H1 (cell line): ENCODE measurements around the gene WNT1.

Experiments
- RBBP5 ChIP-seq: IDR thresholded peaks from 2 replicates; pipeline ENCODE4 v1.7.1; 2012; ENCODE audit warnings: low read depth, mild to moderate bottlenecking, inconsistent platforms, low read length, moderate library complexity, borderline replicate concordance
- SRF ChIP-seq: IDR thresholded peaks from 2 replicates; pipeline ENCODE4 v1.6.1; 2011; ENCODE audit warnings: mild to moderate bottlenecking, low read depth, low read length, moderate library complexity
- TF ChIP-seq, protein P1 (sequence below), 3 experiments: IDR thresholded peaks; 1 replicate in 2 of 3; 2 replicates in 1 of 3; pipeline versions ENCODE4 v1.5.1 to v1.6.1; 2011; ENCODE audit warnings: low read length in 3 of 3, mild to moderate bottlenecking in 3 of 3, inconsistent platforms in 2 of 3, low read depth in 1 of 3, moderate library complexity in 1 of 3; ENCODE audit not compliant: insufficient read depth in 1 of 3; ENCODE audit errors: control extremely low read depth in 1 of 3

DNA sequence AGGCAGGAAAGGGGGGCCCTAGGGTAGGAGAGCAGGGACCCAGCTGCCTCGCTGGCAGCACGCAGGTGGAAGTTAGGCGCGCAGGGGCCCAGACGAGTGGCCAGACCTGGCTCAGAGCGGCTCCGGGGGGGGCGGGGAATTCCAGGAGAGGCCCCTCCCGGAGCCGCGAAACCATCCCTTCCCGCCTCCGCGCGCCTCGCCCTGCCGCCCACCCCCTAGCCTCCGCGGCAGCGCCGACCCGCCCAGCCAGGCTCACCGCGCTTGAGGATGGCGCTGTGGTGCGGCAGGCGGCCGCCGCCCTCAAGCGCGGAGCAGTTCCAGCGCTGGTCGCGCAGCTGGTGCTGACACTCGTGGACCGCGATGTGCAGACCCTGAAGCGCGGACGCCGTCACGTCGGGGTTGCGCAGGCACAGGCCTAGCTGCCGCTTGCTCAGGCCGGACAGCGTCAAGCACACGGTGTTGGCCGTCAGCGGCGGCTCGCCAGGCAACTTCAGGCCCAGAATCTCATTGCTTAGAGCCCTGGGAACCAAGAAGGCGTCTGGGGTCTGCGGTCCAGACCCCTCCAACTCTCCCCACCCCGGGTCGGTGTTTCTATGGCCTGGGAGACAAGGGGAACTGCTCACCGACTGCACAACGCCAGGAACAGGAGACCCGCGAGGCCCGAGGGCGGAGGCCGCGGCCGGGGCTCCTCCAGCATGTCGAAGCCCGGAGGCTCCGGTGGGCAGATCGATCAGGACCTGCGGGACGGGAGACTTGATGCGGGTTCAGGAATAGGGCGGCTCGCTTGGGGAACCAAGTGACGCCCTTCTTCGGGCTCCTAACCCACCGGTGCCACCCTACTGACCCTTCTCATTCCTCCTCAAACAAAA, 8.1 kb upstream of the WNT1 start:
- TF ChIP-seq, protein P1, sequence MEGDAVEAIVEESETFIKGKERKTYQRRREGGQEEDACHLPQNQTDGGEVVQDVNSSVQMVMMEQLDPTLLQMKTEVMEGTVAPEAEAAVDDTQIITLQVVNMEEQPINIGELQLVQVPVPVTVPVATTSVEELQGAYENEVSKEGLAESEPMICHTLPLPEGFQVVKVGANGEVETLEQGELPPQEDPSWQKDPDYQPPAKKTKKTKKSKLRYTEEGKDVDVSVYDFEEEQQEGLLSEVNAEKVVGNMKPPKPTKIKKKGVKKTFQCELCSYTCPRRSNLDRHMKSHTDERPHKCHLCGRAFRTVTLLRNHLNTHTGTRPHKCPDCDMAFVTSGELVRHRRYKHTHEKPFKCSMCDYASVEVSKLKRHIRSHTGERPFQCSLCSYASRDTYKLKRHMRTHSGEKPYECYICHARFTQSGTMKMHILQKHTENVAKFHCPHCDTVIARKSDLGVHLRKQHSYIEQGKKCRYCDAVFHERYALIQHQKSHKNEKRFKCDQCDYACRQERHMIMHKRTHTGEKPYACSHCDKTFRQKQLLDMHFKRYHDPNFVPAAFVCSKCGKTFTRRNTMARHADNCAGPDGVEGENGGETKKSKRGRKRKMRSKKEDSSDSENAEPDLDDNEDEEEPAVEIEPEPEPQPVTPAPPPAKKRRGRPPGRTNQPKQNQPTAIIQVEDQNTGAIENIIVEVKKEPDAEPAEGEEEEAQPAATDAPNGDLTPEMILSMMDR (IDR thresholded peaks at IDR 0.05; ENCODE audit: control extremely low read depth in 1 of 3, insufficient read depth in 1 of 3, low read depth in 1 of 3, low read length in 3 of 3) = peak in 1 of 3 experiments; percentile 8; a peak in 1 of 4 replicates
- no peak for TF ChIP-seq SRF
- 0 out of 2 replicates have a peak, but pooled peaks have one; percentile 35 for TF ChIP-seq RBBP5
